Ectodermal cell (in vitro differentiated cells): ENCODE data around the gene BPIFB2.

ENCODE experiments used
- H3K27ac ChIP-seq: 2 replicates; pipeline ENCODE4 v1.7.0; 2013; ENCODE audit warnings: mild to moderate bottlenecking, low read depth, low read length; ENCODE audit not compliant: insufficient read depth, poor library complexity, severe bottlenecking
- H3K27me3 ChIP-seq: 2 replicates; pipeline ENCODE4 v1.7.0; 2013; ENCODE audit warnings: mild to moderate bottlenecking, low read length; ENCODE audit not compliant: insufficient read depth, control insufficient read depth, poor library complexity, severe bottlenecking
- H3K36me3 ChIP-seq: one replicate; pipeline ENCODE4 v1.7.0; 2013; ENCODE audit warnings: low read length; ENCODE audit not compliant: control insufficient read depth, insufficient read depth
- H3K4me1 ChIP-seq: one replicate; pipeline ENCODE4 v1.7.0; 2013; ENCODE audit warnings: low read length; ENCODE audit not compliant: control insufficient read depth, insufficient read depth
- H3K4me3 ChIP-seq: 2 replicates; pipeline ENCODE4 v1.7.0; 2013; ENCODE audit warnings: low read depth, low read length, control low read depth; ENCODE audit not compliant: insufficient read depth
- H3K9me3 ChIP-seq: 2 replicates; pipeline ENCODE4 v1.7.0; 2013; ENCODE audit warnings: mild to moderate bottlenecking, low read length, moderate library complexity; ENCODE audit not compliant: control insufficient read depth
- WGBS, 2 experiments: methylation state at CpG; one replicate each; pipeline ENCODE4 v1.1.7; 2013; ENCODE audit warnings: missing lambda C conversion rate in 2 of 2; 5-methylcytosine and 5-hydroxymethylcytosine counted together

BPIFB2 gene

GRCh38 chr20:33016581-33017109, 9.1 kb downstream of the BPIFB2 start:
- WGBS, 2 experiments, result 88 to 89% methylated on average over 7 of the region's 7 CpGs
- no peaks in the 10 kb centered on the region for H3K9me3 ChIP-seq

GRCh38 chr20:33017542-33017941, 10.0 kb downstream of the BPIFB2 start:
- no peaks in the 10 kb centered on the region for H3K27me3 ChIP-seq
- WGBS, 2 experiments, result 91 to 95% methylated on average over 7 of the region's 7 CpGs

More at GRCh38 chr20:33016581-33017109, 9.1 kb downstream of the BPIFB2 start:
- Histone ChIP-seq H3K27ac (no peak overlapping the region), H3K27me3 (no peaks in the 10 kb centered on the region), H3K4me3 (no peak overlapping the region), H3K36me3 (no peaks in the 10 kb centered on the region), H3K4me1 (peaks cover 3% of the 10 kb centered on the region)

GRCh38 chr20:33018169-33018931, 10.8 kb downstream of the BPIFB2 start:
- no peaks in the 10 kb centered on the region for H3K9me3 ChIP-seq
- H3K27ac ChIP-seq, result no peak overlapping the region
- H3K4me3 ChIP-seq, result no peak overlapping the region
- peaks cover 3% of the 10 kb centered on the region for H3K4me1 ChIP-seq
- no peaks in the 10 kb centered on the region for H3K36me3 ChIP-seq
- no peaks in the 10 kb centered on the region for H3K27me3 ChIP-seq
- 89 to 90% methylated on average over 14 of the region's 14 CpGs for WGBS, 2 experiments

More at GRCh38 chr20:33017542-33017941, 10.0 kb downstream of the BPIFB2 start:
- Histone ChIP-seq H3K36me3 (no peaks in the 10 kb centered on the region), H3K9me3 (no peaks in the 10 kb centered on the region), H3K4me1 (peaks cover 3% of the 10 kb centered on the region), H3K4me3 (no peak overlapping the region), H3K27ac (no peak overlapping the region)

- H3K36me3 ChIP-seq, result no peaks in the 10 kb centered on the region
- no peak overlapping the region for H3K27ac ChIP-seq
- no peaks in the 10 kb centered on the region for H3K9me3 ChIP-seq
- no peaks in the 10 kb centered on the region for H3K27me3 ChIP-seq
- no peak overlapping the region for H3K4me3 ChIP-seq
- H3K4me1 ChIP-seq, result no peaks in the 10 kb centered on the region
- 91% methylated on average over 23 of the region's 23 CpGs for WGBS, 2 experiments
These were observed 12.2 kb downstream of the BPIFB2 start for GRCh38 chr20:33019465-33020277.

GRCh38 chr20:33020278-33021161, 13.0 kb downstream of the BPIFB2 start:
- no peak overlapping the region for H3K27ac ChIP-seq
- H3K27me3 ChIP-seq, result no peaks in the 10 kb centered on the region
- H3K9me3 ChIP-seq, result no peaks in the 10 kb centered on the region
- no peaks in the 10 kb centered on the region for H3K36me3 ChIP-seq
- no peak overlapping the region for H3K4me3 ChIP-seq
- 93 to 94% methylated on average over 18 of the region's 18 CpGs for WGBS, 2 experiments
- no peaks in the 10 kb centered on the region for H3K4me1 ChIP-seq

- WGBS, 2 experiments, result 90 to 91% methylated on average over 3 of the region's 3 CpGs
- H3K27ac ChIP-seq, result no peak overlapping the region
- no peaks in the 10 kb centered on the region for H3K4me1 ChIP-seq
- no peak overlapping the region for H3K4me3 ChIP-seq
- no peaks in the 10 kb centered on the region for H3K36me3 ChIP-seq
- no peaks in the 10 kb centered on the region for H3K9me3 ChIP-seq
- no peaks in the 10 kb centered on the region for H3K27me3 ChIP-seq
These were observed 14.4 kb downstream of the BPIFB2 start for GRCh38 chr20:33021879-33022278.

GRCh38 chr20:33022289-33022688, 14.8 kb downstream of the BPIFB2 start:
- Histone ChIP-seq H3K36me3 (no peaks in the 10 kb centered on the region), H3K27me3 (no peaks in the 10 kb centered on the region), H3K4me3 (no peak overlapping the region), H3K4me1 (no peaks in the 10 kb centered on the region), H3K27ac (no peak overlapping the region), H3K9me3 (no peaks in the 10 kb centered on the region)
- 85 to 92% methylated on average over 4 of the region's 4 CpGs for WGBS, 2 experiments

GRCh38 chr20:33022694-33023438, 15.4 kb downstream of the BPIFB2 start:
- WGBS, 2 experiments, result 89% methylated on average over 7 of the region's 7 CpGs
- no peaks in the 10 kb centered on the region for H3K27me3 ChIP-seq

GRCh38 chr20:33023439-33024242, 16.1 kb downstream of the BPIFB2 start:
- Histone ChIP-seq H3K36me3 (no peaks in the 10 kb centered on the region), H3K27ac (no peak overlapping the region), H3K4me1 (no peaks in the 10 kb centered on the region), H3K4me3 (no peak overlapping the region), H3K9me3 (no peaks in the 10 kb centered on the region), H3K27me3 (no peaks in the 10 kb centered on the region)
- 70 to 74% methylated on average over 6 of the region's 6 CpGs for WGBS, 2 experiments

More at GRCh38 chr20:33022694-33023438, 15.4 kb downstream of the BPIFB2 start:
- H3K9me3 ChIP-seq, result no peaks in the 10 kb centered on the region
- no peak overlapping the region for H3K4me3 ChIP-seq
- H3K36me3 ChIP-seq, result no peaks in the 10 kb centered on the region
- no peaks in the 10 kb centered on the region for H3K4me1 ChIP-seq
- no peak overlapping the region for H3K27ac ChIP-seq
